GM19455 (cell line): ENCODE measurements around the gene CRTAC1.
A peak's percentile ranks its signal among the peaks of the same experiment; 100 is the strongest.

Source experiments
- ATAC-seq: cut with Tn5 transposase; IDR thresholded peaks from one replicate; pipeline ENCODE4 v1.9.1; 2021; ENCODE audit not compliant: unreplicated experiment

CRTAC1 gene

GRCh38 chr10:97876402-97876801 lies 154.0 kb downstream of the CRTAC1 start:
- ATAC-seq: no peak

- no peak for ATAC-seq
Measured at GRCh38 chr10:97875391-97875790, 155.0 kb downstream of the CRTAC1 start.

- ATAC-seq: no peak
Measured at GRCh38 chr10:97874332-97874731, 156.1 kb downstream of the CRTAC1 start.

GRCh38 chr10:97873569-97873968 lies 156.9 kb downstream of the CRTAC1 start:
- ATAC-seq: no peak

GRCh38 chr10:97870990-97871389 lies 159.4 kb downstream of the CRTAC1 start:
- ATAC-seq: no peak

- peak; percentile 93 for ATAC-seq
Measured at GRCh38 chr10:97869091-97870042, 161.1 kb downstream of the CRTAC1 start.

- ATAC-seq: no peak
Measured at GRCh38 chr10:97868134-97868685, 162.2 kb downstream of the CRTAC1 start.

DNA sequence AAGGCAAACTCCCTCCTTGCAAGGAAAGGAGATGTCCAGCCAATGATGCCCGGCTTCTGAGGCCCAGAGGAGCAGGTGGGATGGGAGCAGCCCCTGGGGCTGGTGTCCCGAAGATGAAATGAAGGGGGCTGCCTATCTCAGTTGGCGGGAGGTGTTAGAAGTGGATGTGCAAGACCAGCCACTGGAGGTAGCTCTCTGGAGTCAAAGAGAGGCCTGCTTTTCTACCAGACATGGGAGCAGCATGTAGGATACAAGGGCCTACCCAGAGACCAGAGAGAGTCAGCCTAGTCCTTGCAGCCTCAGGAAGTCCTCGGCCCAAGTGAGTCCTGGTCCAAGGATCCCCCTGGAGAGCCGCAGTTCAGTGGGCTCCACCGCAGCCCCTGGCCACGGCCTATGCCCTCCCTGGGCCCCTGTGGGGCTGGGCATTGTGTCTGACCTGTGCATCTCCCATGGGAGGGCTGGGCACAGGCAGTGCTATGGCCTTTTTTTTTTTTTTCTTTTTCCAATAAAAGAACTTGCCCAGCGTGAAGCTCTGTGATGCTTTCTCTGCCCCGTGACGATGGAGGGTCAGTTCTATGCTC lies 163.1 kb downstream of the CRTAC1 start:
- ATAC-seq: no peak

GRCh38 chr10:97866524-97867219 lies 163.7 kb downstream of the CRTAC1 start:
- ATAC-seq: no peak

GRCh38 chr10:97865488-97865887 lies 164.9 kb downstream of the CRTAC1 start:
- no peak for ATAC-seq

DNA sequence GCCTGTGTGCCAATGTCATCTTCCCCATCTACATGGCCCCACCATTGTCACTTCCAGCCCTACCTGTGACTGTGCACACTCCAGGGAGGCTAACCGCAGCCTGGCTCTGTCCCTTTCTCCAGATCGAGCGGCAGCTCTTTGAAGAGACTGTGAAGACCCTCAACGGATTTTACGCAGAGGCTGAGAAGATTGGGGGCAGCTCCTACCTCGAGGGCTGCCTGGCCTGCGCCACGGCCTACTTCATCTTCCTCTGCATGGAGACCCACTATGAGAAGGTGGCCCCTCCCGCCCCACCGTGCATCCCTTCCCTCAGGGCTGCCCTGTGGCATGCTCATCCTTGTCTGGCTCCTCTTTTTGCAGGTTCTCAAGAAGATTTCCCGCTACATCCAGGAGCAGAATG lies 166.6 kb downstream of the CRTAC1 start:
- no peak for ATAC-seq

DNA sequence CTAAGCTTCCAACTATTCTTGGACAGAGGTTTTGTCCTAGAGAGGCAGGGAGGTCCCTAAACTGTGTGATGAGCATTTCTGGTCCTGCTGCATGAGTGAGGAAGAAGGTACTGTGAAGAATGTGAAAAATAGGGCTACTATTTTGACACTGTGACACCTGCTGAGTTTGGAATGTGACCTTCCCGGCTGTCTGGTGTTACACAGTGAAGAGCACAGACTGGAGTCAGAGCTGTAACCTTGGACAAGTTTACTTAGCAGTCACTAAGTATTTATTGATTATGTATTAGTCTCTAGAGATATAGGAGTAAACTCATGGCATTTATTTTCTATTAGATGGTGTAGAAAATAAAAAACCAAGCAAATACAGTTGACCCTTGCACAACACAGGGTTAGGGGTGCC lies 168.5 kb downstream of the CRTAC1 start:
- no peak for ATAC-seq

DNA sequence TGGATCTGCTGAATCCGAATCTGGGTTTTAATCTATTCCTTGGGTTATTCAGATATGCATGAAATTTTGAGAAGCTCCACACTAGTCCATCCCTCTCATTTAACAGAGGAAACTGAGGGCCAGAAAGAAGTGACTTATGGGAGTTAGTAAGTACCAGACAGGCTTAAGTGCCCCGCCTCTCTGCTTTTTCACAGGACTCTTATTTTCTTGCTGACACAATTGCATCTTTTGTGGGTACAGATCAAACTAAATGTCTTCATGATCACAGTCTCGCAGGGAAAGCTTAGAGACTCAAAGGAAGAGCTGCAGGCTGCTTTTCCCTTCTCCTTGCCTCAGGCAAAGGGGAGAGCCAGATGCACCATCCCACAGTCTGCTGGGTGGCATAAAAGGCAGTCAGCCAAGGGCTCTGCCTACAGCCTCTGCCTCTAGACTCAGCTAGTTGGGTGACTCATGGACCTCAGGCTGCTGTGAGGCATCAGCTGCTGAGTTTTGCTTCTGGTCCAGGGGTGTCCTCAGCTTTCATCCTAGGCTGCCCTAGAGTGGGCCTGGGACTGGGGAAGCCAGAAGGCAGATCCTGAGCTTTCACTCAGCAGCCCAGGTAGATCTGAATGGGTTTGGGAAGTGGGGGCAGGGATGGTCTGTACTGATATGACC lies 169.2 kb downstream of the CRTAC1 start:
- ATAC-seq: no peak

GRCh38 chr10:97858001-97858439 lies 172.4 kb downstream of the CRTAC1 start:
- ATAC-seq: no peak

- ATAC-seq: no peak
Measured at GRCh38 chr10:97854743-97855142, 175.7 kb downstream of the CRTAC1 start.

- no peak for ATAC-seq
Measured at GRCh38 chr10:97852840-97853405, 177.5 kb downstream of the CRTAC1 start.

DNA sequence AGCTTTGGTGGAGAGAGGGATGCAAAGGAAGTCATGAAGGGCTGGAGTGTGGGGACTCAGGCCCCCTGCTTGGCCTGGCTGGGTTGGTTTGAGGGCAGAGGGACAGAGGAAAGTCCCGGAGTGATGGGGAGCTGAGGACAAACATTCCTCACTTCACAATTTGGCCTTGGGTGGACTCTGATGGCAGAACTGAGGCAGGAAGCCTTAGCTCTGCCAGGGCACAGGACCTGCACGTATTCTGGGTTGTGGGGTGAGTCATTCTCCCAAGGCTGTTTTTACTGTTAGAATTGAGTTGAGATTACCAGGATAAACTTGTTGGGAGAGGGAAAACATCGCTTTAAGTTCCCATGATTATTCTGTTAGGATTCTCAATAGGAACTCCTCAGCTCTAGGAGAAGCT lies 178.1 kb downstream of the CRTAC1 start:
- no peak for ATAC-seq

- no peak for ATAC-seq
Measured at GRCh38 chr10:97851341-97852001, 178.9 kb downstream of the CRTAC1 start.

DNA sequence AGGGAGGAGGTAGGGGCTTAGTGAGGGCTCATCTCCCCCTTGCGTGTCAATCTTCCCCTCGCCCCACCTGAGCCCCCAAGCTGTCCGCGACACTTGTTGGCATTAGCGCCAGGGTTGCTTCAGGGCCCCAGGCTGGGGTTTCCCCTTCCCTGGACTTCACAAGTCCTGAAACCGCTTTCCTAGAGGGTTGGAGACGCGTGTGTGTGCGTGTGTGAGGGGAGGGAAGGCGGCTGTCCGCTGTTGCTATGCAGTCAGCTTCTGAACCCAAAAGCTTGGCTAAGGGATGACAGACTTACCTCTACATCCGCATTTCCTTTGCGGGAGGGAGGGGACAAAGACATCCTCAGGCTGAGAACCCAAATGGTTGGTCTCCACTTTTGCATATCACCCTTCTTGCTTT lies 180.0 kb downstream of the CRTAC1 start:
- no peak for ATAC-seq
